Transverse colon (tissue), 4 donors: ENCODE data around the gene FAM217A.
A peak's percentile ranks its signal among the peaks of the same experiment; 100 is the strongest.

Experiments
- CTCF ChIP-seq, 5 experiments: fragments of 200-600 bp in 3 of 5; fragments of 450-650 bp in 2 of 5; sonication (generic) in 3 of 5; IDR thresholded peaks; 1 replicate in 2 of 5; 2 replicates in 3 of 5; pipeline ENCODE4 v1.5.1; 2016 to 2017; ENCODE audit warnings: antibody characterized with exemption in 5 of 5, inconsistent platforms in 3 of 5, mild to moderate bottlenecking in 2 of 5, moderate library complexity in 1 of 5
- EP300 ChIP-seq: sonication (generic); formaldehyde crosslinking; IDR thresholded peaks from one replicate; pipeline ENCODE4 v1.6.1; 2017; ENCODE audit warnings: antibody characterized with exemption, low read depth
- POLR2A ChIP-seq: fragments of 450-650 bp; IDR thresholded peaks from one replicate; pipeline ENCODE4 v1.6.1; 2016; ENCODE audit warnings: antibody characterized with exemption, mild to moderate bottlenecking, moderate library complexity
- POLR2AphosphoS5 ChIP-seq, 3 donors: sonication (generic); formaldehyde crosslinking; IDR thresholded peaks; one replicate each; pipeline ENCODE4 v1.6.1; 2016; ENCODE audit warnings: antibody characterized with exemption in 3 of 3

DNA sequence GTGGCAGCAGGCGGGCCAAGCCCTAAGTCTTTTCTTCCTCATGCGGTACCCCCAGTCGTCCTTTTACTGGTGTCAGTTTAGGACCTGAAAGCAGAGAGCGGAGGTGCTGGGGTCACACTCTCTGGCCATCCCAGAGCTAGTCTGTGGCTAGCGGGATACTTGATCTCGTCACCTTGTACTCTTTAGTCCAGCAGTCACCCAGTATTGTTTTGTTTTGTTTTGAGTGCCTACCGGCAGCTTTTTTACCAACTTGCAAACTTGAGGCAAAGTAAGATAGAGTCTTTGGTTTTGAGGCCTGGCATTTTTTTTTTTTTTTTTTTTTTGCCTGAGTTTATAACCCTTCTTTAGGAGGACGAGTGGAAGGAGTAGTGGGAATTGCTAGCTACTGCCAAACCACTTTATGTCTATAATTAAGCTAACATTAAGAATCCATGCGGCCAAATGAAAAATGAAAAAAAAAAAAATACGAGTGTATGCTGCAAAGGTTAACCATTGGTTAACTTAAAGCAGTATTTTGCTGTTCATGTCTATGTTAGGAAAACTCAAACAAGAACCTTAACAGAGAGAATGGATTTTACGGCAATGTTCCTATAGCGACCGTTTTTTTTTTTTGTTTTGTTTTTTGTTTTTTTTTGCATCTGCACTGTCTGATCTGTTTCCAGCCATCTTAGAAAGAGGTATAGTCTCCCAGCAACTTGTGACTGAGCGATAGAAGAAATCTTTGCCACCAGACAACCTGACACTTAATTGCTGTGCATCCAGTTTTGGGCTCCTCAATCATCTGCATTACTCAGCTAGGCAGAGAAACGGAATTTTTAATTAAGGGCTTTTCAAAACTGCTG lies 56.9 kb downstream of the FAM217A start:
- TF ChIP-seq CTCF (IDR thresholded peaks at IDR 0.05) (peak in 1 of 5 experiments; percentile 3), POLR2A (no peak), POLR2AphosphoS5 (IDR thresholded peaks at IDR 0.05) (no peak), EP300 (no peak)
